H1 (cell line): ENCODE data around the gene RAB11B.

ENCODE experiments used
- CBX5 ChIP-seq: fragments of 300-800, 300-1000 bp; sonication (generic); IDR thresholded peaks from 2 replicates; pipeline ENCODE4 v1.7.1; 2016; ENCODE audit warnings: antibody characterized with exemption, low read length, low read depth
- CTCF ChIP-seq, 3 experiments: IDR thresholded peaks; 1 replicate in 2 of 3; 2 replicates in 1 of 3; pipeline versions ENCODE4 v1.5.1 to v1.6.1; 2011; ENCODE audit warnings: low read length in 3 of 3, mild to moderate bottlenecking in 3 of 3, inconsistent platforms in 2 of 3, low read depth in 1 of 3, moderate library complexity in 1 of 3; ENCODE audit not compliant: insufficient read depth in 1 of 3; ENCODE audit errors: control extremely low read depth in 1 of 3
- FOSL1 ChIP-seq: IDR thresholded peaks from 2 replicates; pipeline ENCODE4 v1.6.1; 2011; ENCODE audit warnings: mild to moderate bottlenecking, low read depth, low read length, moderate library complexity; ENCODE audit not compliant: insufficient read depth
- GABPA ChIP-seq: IDR thresholded peaks from 2 replicates; pipeline ENCODE4 v1.6.1; 2011; ENCODE audit warnings: mild to moderate bottlenecking, low read length, moderate library complexity, borderline replicate concordance; ENCODE audit not compliant: insufficient read depth
- MAFK ChIP-seq: IDR thresholded peaks from 2 replicates; pipeline ENCODE4 v1.6.1; 2012; ENCODE audit warnings: low read depth, mild to moderate bottlenecking, improper control_type of control experiment, low read length
- POLR2A ChIP-seq, 2 experiments: IDR thresholded peaks; 1 replicate in 1 of 2; 2 replicates in 1 of 2; pipeline ENCODE4 v1.6.1; 2011; ENCODE audit warnings: low read depth in 2 of 2, low read length in 2 of 2, mild to moderate bottlenecking in 2 of 2; ENCODE audit errors: control extremely low read depth in 1 of 2
- RAD21 ChIP-seq, 2 experiments: IDR thresholded peaks in 1 of 2; conservative IDR thresholded peaks in 1 of 2; 2 replicates each; pipeline ENCODE4 v1.6.1; 2011; ENCODE audit warnings: low read depth in 2 of 2, low read length in 2 of 2, improper control_type of control experiment in 1 of 2, inconsistent platforms in 1 of 2, mild to moderate bottlenecking in 1 of 2, moderate library complexity in 1 of 2
- ZNF274 ChIP-seq: IDR thresholded peaks from 2 replicates; pipeline ENCODE4 v1.7.0; 2012; ENCODE audit warnings: low read length, borderline replicate concordance; ENCODE audit errors: extremely low read depth

GRCh38 chr19:8429044-8429443 lies 38.9 kb downstream of the RAB11B start:
- TF ChIP-seq CBX5 (no peak), RAD21 (IDR thresholded peaks at IDR 0.05 in 1 of 2, conservative IDR thresholded peaks at IDR 0.05 in 1 of 2; ENCODE audit: low read depth in 2 of 2, low read length in 2 of 2) (no peak), ZNF274 (no peak), GABPA (no peak), POLR2A (IDR thresholded peaks at IDR 0.05; ENCODE audit: control extremely low read depth in 1 of 2, low read depth in 2 of 2, low read length in 2 of 2) (no peak), MAFK (no peak), CTCF (IDR thresholded peaks at IDR 0.05; ENCODE audit: control extremely low read depth in 1 of 3, insufficient read depth in 1 of 3, low read depth in 1 of 3, low read length in 3 of 3) (no peak), FOSL1 (no peak)
